H1 (cell line): ENCODE results near the gene ZNF254. TPM values are rescaled to one million over a fixed set of nuclear protein-coding genes. Genes with fewer than 3 reads are reported as not detected.

Experiments
- CTCF ChIA-PET: fragments of 300-600 bp; sonication (Branson Sonifier 250); formaldehyde crosslinking; loops from one replicate; lab custom pipeline; 2021; ENCODE audit not compliant: partially characterized antibody; lab: Charles Lee
- POLR2A ChIA-PET: fragments of 300-600 bp; sonication (Branson Sonifier 250); formaldehyde crosslinking; loops from one replicate; lab custom pipeline; 2021; ENCODE audit warnings: inconsistent platforms; ENCODE audit not compliant: partially characterized antibody; lab: Charles Lee
- DNase-seq, 2 experiments: peaks; one replicate each; pipeline versions ENCODE4 v3.0.0 to v3.0.0-alpha.2; 2010 to 2022; ENCODE audit warnings: low spot score in 2 of 2, low read depth in 1 of 2, mixed read lengths in 1 of 2
- FAIRE-seq: peaks from 2 replicates; lab custom pipeline; 2011; peaks lifted over from hg19 to GRCh38; lab: Jason Lieb, UNC
- H2AFZ ChIP-seq: 2 replicates; pipeline ENCODE4 v1.8.1; 2012; ENCODE audit warnings: low read length, inconsistent platforms
- H2AK5ac ChIP-seq: 2 replicates; pipeline ENCODE4 v1.6.1; 2013; ENCODE audit warnings: low read depth, low read length
- H2BK120ac ChIP-seq: replicated peaks from 2 replicates; pipeline ENCODE3; 2013; ENCODE audit warnings: low read depth, low read length, inconsistent platforms
- H2BK12ac ChIP-seq: 2 replicates; pipeline ENCODE4 v1.6.1; 2013; ENCODE audit warnings: low read depth, low read length
- H2BK15ac ChIP-seq: 2 replicates; pipeline ENCODE4 v1.6.1; 2013; ENCODE audit warnings: low read length
- H2BK20ac ChIP-seq: 2 replicates; pipeline ENCODE4 v1.6.1; 2013; ENCODE audit warnings: low read length
- H2BK5ac ChIP-seq: 2 replicates; pipeline ENCODE4 v1.6.1; 2013; ENCODE audit warnings: low read depth, low read length
- H3K14ac ChIP-seq: 2 replicates; pipeline ENCODE4 v1.6.1; 2013; ENCODE audit warnings: inconsistent platforms; ENCODE audit not compliant: insufficient read length
- H3K18ac ChIP-seq: 2 replicates; pipeline ENCODE4 v1.6.1; 2013; ENCODE audit warnings: low read length; ENCODE audit errors: extremely low read depth
- H3K23ac ChIP-seq: 2 replicates; pipeline ENCODE4 v1.6.1; 2013; ENCODE audit warnings: inconsistent platforms; ENCODE audit not compliant: insufficient read length
- H3K23me2 ChIP-seq: 2 replicates; pipeline ENCODE4 v1.6.1; 2013; ENCODE audit warnings: low read depth, low read length
- H3K27ac ChIP-seq: 2 replicates; pipeline ENCODE4 v1.6.1; 2011; ENCODE audit warnings: low read depth, low read length, inconsistent platforms
- H3K27me3 ChIP-seq, 4 experiments: replicated peaks in 1 of 4; 1 replicate in 1 of 4; 2 replicates in 3 of 4; pipeline versions ENCODE4 v1.6.1 to v1.8.1; 2011 to 2013; ENCODE audit warnings: low read length in 3 of 4, mild to moderate bottlenecking in 3 of 4, inconsistent platforms in 2 of 4, mixed read lengths in 2 of 4, moderate library complexity in 1 of 4; ENCODE audit not compliant: control insufficient read depth in 3 of 4, insufficient read depth in 3 of 4; ENCODE audit errors: extremely low read depth in 1 of 4
- H3K36me3 ChIP-seq, 4 experiments: 2 replicates each; pipeline versions ENCODE4 v1.6.1 to v1.8.1; 2011 to 2013; ENCODE audit warnings: mild to moderate bottlenecking in 4 of 4, low read length in 3 of 4, moderate library complexity in 2 of 4, control low read depth in 1 of 4, inconsistent platforms in 1 of 4; ENCODE audit not compliant: insufficient read depth in 4 of 4, control insufficient read depth in 2 of 4
- H3K4ac ChIP-seq: replicated peaks from 2 replicates; pipeline ENCODE3; 2013; ENCODE audit warnings: low read length, low read depth, mixed read lengths, inconsistent platforms; ENCODE audit not compliant: insufficient read length
- H3K4me1 ChIP-seq, 4 experiments: replicated peaks in 1 of 4; 1 replicate in 1 of 4; 2 replicates in 3 of 4; pipeline versions ENCODE4 v1.6.1 to v1.8.1; 2011 to 2013; ENCODE audit warnings: low read length in 3 of 4, inconsistent platforms in 2 of 4, mixed read lengths in 1 of 4; ENCODE audit not compliant: insufficient read depth in 4 of 4, control insufficient read depth in 3 of 4
- H3K4me2 ChIP-seq, 2 experiments: 2 replicates each; pipeline versions ENCODE4 v1.6.1 to v1.8.1; 2011 to 2013; ENCODE audit warnings: low read depth in 2 of 2, low read length in 2 of 2, control low read depth in 1 of 2, inconsistent platforms in 1 of 2, mild to moderate bottlenecking in 1 of 2; ENCODE audit not compliant: insufficient read depth in 1 of 2
- H3K4me3 ChIP-seq, 4 experiments: fragments of 200-600, 300-600 bp in 1 of 4; sonication (generic), shearing (Covaris generic), sonication (Bioruptor Twin) in 1 of 4; 2 replicates each; pipeline versions ENCODE4 v1.5.1 to v1.8.1; 2011 to 2016; ENCODE audit warnings: low read length in 4 of 4, low read depth in 3 of 4, control low read depth in 2 of 4, inconsistent platforms in 2 of 4, mild to moderate bottlenecking in 2 of 4, mixed read lengths in 1 of 4, moderate library complexity in 1 of 4; ENCODE audit not compliant: insufficient read depth in 2 of 4; ENCODE audit errors: extremely low read depth in 1 of 4
- H3K56ac ChIP-seq: replicated peaks from 2 replicates; pipeline ENCODE3; 2013; ENCODE audit warnings: low read depth, mild to moderate bottlenecking, mixed read lengths, low read length, inconsistent platforms; ENCODE audit not compliant: insufficient read length
- H3K79me1 ChIP-seq: 2 replicates; pipeline ENCODE4 v1.6.1; 2013; ENCODE audit warnings: low read depth, low read length, control low read depth
- H3K79me2 ChIP-seq, 2 experiments: 2 replicates each; pipeline versions ENCODE4 v1.6.1 to v1.8.1; 2012 to 2013; ENCODE audit warnings: low read length in 2 of 2, mild to moderate bottlenecking in 2 of 2, inconsistent platforms in 1 of 2; ENCODE audit not compliant: insufficient read depth in 2 of 2, control insufficient read depth in 1 of 2
- H3K9ac ChIP-seq, 4 experiments: replicated peaks in 1 of 4; 1 replicate in 1 of 4; 2 replicates in 3 of 4; pipeline versions ENCODE4 v1.6.1 to v1.8.1; 2011 to 2013; ENCODE audit warnings: low read depth in 3 of 4, low read length in 3 of 4, control low read depth in 2 of 4, mild to moderate bottlenecking in 2 of 4, moderate library complexity in 2 of 4, inconsistent platforms in 1 of 4; ENCODE audit errors: extremely low read depth in 1 of 4
- H3K9me3 ChIP-seq, 2 experiments: 2 replicates each; pipeline versions ENCODE4 v1.6.1 to v1.8.1; 2012 to 2013; ENCODE audit warnings: mild to moderate bottlenecking in 2 of 2, moderate library complexity in 2 of 2, control low read depth in 1 of 2, inconsistent platforms in 1 of 2, low read depth in 1 of 2, low read length in 1 of 2, mixed read lengths in 1 of 2; ENCODE audit not compliant: insufficient read depth in 2 of 2
- H4K20me1 ChIP-seq, 2 experiments: replicated peaks in 1 of 2; 2 replicates each; pipeline versions ENCODE3 to v1.8.1; 2011 to 2013; ENCODE audit warnings: inconsistent platforms in 2 of 2, low read length in 2 of 2, mild to moderate bottlenecking in 1 of 2; ENCODE audit not compliant: insufficient read depth in 2 of 2, control insufficient read depth in 1 of 2
- H4K5ac ChIP-seq: 2 replicates; pipeline ENCODE4 v1.6.1; 2013; ENCODE audit warnings: low read length, low read depth, mixed read lengths, inconsistent platforms; ENCODE audit not compliant: insufficient read length
- H4K8ac ChIP-seq: 2 replicates; pipeline ENCODE4 v1.8.0; 2013; ENCODE audit warnings: mild to moderate bottlenecking, moderate library complexity, low read length, inconsistent platforms; ENCODE audit not compliant: insufficient read depth; ENCODE audit errors: extremely low read depth
- H4K91ac ChIP-seq: replicated peaks from 2 replicates; pipeline ENCODE3; 2013; ENCODE audit warnings: low read length, mixed read lengths, inconsistent platforms; ENCODE audit not compliant: insufficient read length
- BACH1 ChIP-seq: IDR thresholded peaks from 2 replicates; pipeline ENCODE4 v1.6.1; 2012; ENCODE audit warnings: low read length, improper control_type of control experiment
- BRCA1 ChIP-seq: IDR thresholded peaks from 2 replicates; pipeline ENCODE4 v1.6.1; 2012; ENCODE audit warnings: low read depth, low read length, improper control_type of control experiment
- CTBP2 ChIP-seq: IDR thresholded peaks from 2 replicates; pipeline ENCODE4 v1.7.0; 2011; ENCODE audit warnings: borderline replicate concordance, mild to moderate bottlenecking, moderate library complexity, mixed read lengths, low read length; ENCODE audit not compliant: insufficient read depth, insufficient read length
- EGR1 ChIP-seq: IDR thresholded peaks from 2 replicates; pipeline ENCODE4 v1.6.1; 2011; ENCODE audit warnings: low read depth, low read length, borderline replicate concordance
- GTF2F1 ChIP-seq: IDR thresholded peaks from 2 replicates; pipeline ENCODE4 v1.6.1; 2012; ENCODE audit warnings: low read depth, low read length, improper control_type of control experiment, borderline replicate concordance
- HDAC2 ChIP-seq, 2 experiments: fragments of 300-600 bp in 1 of 2; sonication (generic) in 1 of 2; IDR thresholded peaks; 2 replicates each; pipeline ENCODE4 v1.6.1; 2011 to 2012; ENCODE audit warnings: low read depth in 2 of 2, low read length in 2 of 2, mild to moderate bottlenecking in 2 of 2, moderate library complexity in 2 of 2, borderline replicate concordance in 1 of 2, inconsistent platforms in 1 of 2
- KDM4A ChIP-seq: IDR thresholded peaks from one replicate; pipeline ENCODE4 v1.7.1; 2012; ENCODE audit warnings: low read depth, mild to moderate bottlenecking, moderate library complexity, low read length, inconsistent platforms; ENCODE audit not compliant: severe bottlenecking
- KDM5A ChIP-seq: fragments of 200-600 bp; IDR thresholded peaks from 2 replicates; pipeline ENCODE4 v1.7.1; 2012; ENCODE audit warnings: mild to moderate bottlenecking, low read length, inconsistent platforms, mixed read lengths
- POLR2A ChIP-seq, 2 experiments: IDR thresholded peaks; 1 replicate in 1 of 2; 2 replicates in 1 of 2; pipeline ENCODE4 v1.6.1; 2011; ENCODE audit warnings: low read depth in 2 of 2, low read length in 2 of 2, mild to moderate bottlenecking in 2 of 2; ENCODE audit errors: control extremely low read depth in 1 of 2
- POU5F1 ChIP-seq: IDR thresholded peaks from 2 replicates; pipeline ENCODE4 v1.6.1; 2011; ENCODE audit warnings: low read depth, mild to moderate bottlenecking, low read length, moderate library complexity
- polyA plus RNA-seq, 7 experiments: library from polyadenylated mRNA; depleted of rRNA in 3 of 7; stranded (reverse) in 5 of 7; unstranded in 2 of 7; fragments of >200 nt in 5 of 7; fragments of 200-250 nt in 2 of 7; gene quantifications; 1 replicate in 5 of 7; 2 replicates in 1 of 7; 4 replicates in 1 of 7; pipeline versions ENCODE4 v1.2.1 to v1.2.3, GENCODE V29; 2011 to 2013; ENCODE audit warnings: missing spikeins in 2 of 7, mixed read lengths in 2 of 7
- total RNA-seq: library from RNA; stranded (reverse); fragmentation: NEBNext Ultra II Directional; extraction: Animal tissue kit (Norgen Biotek cat#: 25700); gene quantifications from 2 replicates; pipeline ENCODE4 v1.2.1, GENCODE V29; 2021
- TF ChIP-seq, protein P1 (sequence below): IDR thresholded peaks from 2 replicates; pipeline ENCODE4 v1.6.1; 2011; ENCODE audit warnings: low read depth, mild to moderate bottlenecking, low read length; ENCODE audit not compliant: insufficient read depth
- TF ChIP-seq, protein P2 (sequence below), 3 experiments: IDR thresholded peaks; 1 replicate in 2 of 3; 2 replicates in 1 of 3; pipeline versions ENCODE4 v1.5.1 to v1.6.1; 2011; ENCODE audit warnings: low read length in 3 of 3, mild to moderate bottlenecking in 3 of 3, inconsistent platforms in 2 of 3, low read depth in 1 of 3, moderate library complexity in 1 of 3; ENCODE audit not compliant: insufficient read depth in 1 of 3; ENCODE audit errors: control extremely low read depth in 1 of 3

Gene ZNF254
- total and polyA plus RNA-seq, 2 of the 8 experiments (the other 6 are each of a cell fraction or from before 2014, with no cell fraction given) = 4.4 to 22.0 TPM

DNA sequence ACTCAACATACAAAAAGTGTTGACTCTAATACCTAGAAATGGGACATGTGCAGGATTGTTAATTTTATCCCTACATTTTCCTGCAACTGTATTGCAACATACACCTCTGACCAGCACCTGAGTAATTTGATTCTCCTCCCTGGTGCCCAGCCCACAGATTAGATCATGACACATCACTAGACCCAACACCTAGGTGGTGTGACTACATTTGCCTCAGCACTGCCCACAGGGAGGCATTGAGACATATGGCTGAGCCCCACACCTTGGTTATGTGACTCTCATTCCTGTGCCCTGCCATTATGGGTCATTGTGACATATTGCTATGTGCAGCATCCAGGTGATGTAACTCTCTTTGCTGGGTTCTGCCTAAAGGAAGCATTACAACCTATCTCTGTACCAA is 13.2 kb upstream of the ZNF254 start:
- FAIRE-seq (no peak), DNase-seq (no peak)
- Histone ChIP-seq H3K14ac (no peak overlapping the region), H3K23ac (no peak overlapping the region), H3K79me1 (no peaks in the 10 kb centered on the region), H2BK12ac (no peak overlapping the region), H2BK120ac (no peak overlapping the region), H3K4me3 (no peak overlapping the region), H3K9me3 (peaks cover 5 to 12% of the 10 kb centered on the region in 2 experiments; a peak in 2 of 4 replicates), H3K36me3 (peaks cover 2 to 34% (median 8%) of the 10 kb centered on the region in 4 experiments; a peak in 6 of 8 replicates), H2BK20ac (no peak overlapping the region), H3K27me3 (no peaks in the 10 kb centered on the region), H4K91ac (no peak overlapping the region), H3K23me2 (no peaks in the 10 kb centered on the region), H3K9ac (no peak overlapping the region), H3K27ac (no peak overlapping the region), H2BK15ac (no peak overlapping the region), H3K4ac (no peak overlapping the region), H2BK5ac (no peak overlapping the region), H3K4me2 (no peak overlapping the region), H3K56ac (no peak overlapping the region), H4K5ac (no peak overlapping the region), H3K4me1 (peaks cover 2 to 20% (median 13%) of the 10 kb centered on the region in 4 experiments), H2AFZ (no peak overlapping the region), H3K79me2 (peaks cover 0 to 6% of the 10 kb centered on the region in 2 experiments; a peak in 2 of 4 replicates), H3K18ac (no peak overlapping the region), H4K20me1 (peaks cover 0 to 3% of the 10 kb centered on the region in 2 experiments), H2AK5ac (no peak overlapping the region), H4K8ac (no peak overlapping the region)
- POLR2A ChIA-PET = interaction anchor here (1.3 to 2.0 kb wide), 2 partner anchors 13 to 40 kb away, joined by 3 to 8 read pairs; no protein-coding TSS in a partner anchor
- CTCF ChIA-PET = no interaction called here
- TF ChIP-seq BRCA1 (no peak), GTF2F1 (no peak), EGR1 (no peak), BACH1 (no peak), CTBP2 (no peak), HDAC2 (IDR thresholded peaks at IDR 0.05; ENCODE audit: borderline replicate concordance in 1 of 2, low read depth in 2 of 2, low read length in 2 of 2) (no peak), KDM5A (no peak), POU5F1 (no peak), POLR2A (IDR thresholded peaks at IDR 0.05; ENCODE audit: control extremely low read depth in 1 of 2, low read depth in 2 of 2, low read length in 2 of 2) (no peak; a peak in 1 of 3 replicates), KDM4A (no peak)
- TF ChIP-seq, protein P1, sequence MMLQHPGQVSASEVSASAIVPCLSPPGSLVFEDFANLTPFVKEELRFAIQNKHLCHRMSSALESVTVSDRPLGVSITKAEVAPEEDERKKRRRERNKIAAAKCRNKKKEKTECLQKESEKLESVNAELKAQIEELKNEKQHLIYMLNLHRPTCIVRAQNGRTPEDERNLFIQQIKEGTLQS = no peak
- TF ChIP-seq, protein P2, sequence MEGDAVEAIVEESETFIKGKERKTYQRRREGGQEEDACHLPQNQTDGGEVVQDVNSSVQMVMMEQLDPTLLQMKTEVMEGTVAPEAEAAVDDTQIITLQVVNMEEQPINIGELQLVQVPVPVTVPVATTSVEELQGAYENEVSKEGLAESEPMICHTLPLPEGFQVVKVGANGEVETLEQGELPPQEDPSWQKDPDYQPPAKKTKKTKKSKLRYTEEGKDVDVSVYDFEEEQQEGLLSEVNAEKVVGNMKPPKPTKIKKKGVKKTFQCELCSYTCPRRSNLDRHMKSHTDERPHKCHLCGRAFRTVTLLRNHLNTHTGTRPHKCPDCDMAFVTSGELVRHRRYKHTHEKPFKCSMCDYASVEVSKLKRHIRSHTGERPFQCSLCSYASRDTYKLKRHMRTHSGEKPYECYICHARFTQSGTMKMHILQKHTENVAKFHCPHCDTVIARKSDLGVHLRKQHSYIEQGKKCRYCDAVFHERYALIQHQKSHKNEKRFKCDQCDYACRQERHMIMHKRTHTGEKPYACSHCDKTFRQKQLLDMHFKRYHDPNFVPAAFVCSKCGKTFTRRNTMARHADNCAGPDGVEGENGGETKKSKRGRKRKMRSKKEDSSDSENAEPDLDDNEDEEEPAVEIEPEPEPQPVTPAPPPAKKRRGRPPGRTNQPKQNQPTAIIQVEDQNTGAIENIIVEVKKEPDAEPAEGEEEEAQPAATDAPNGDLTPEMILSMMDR (IDR thresholded peaks at IDR 0.05; ENCODE audit: control extremely low read depth in 1 of 3, insufficient read depth in 1 of 3, low read depth in 1 of 3, low read length in 3 of 3) = no peak
